Measurements from ENCODE around the gene FHIT.

Gene FHIT

GRCh38 chr3:59771768-59772181 lies 1479.5 kb downstream of the FHIT start:
- H3K4me3 ChIP-seq (ENCODE audit: low read depth, low read length) = no peak overlapping the region
- TF ChIP-seq CTCF (IDR thresholded peaks at IDR 0.05; ENCODE audit: low read depth, low read length, missing control alignments) = no peak
- in situ Hi-C loops (cut with HindIII; ENCODE audit: low sequenced_read_pairs) = no loop called here
- DNase-seq (ENCODE audit: low read depth) = peak; percentile 73

- DNase-seq (ENCODE audit: low read depth) = no peak
- no peak for TF ChIP-seq CTCF (IDR thresholded peaks at IDR 0.05; ENCODE audit: low read depth, low read length, missing control alignments)
- in situ Hi-C loops (cut with HindIII; ENCODE audit: low sequenced_read_pairs) = no loop called here
- H3K4me3 ChIP-seq (ENCODE audit: low read depth, low read length) = no peak overlapping the region
These were observed 1482.0 kb downstream of the FHIT start for GRCh38 chr3:59769127-59769750.

- TF ChIP-seq CTCF (IDR thresholded peaks at IDR 0.05; ENCODE audit: low read depth, low read length, missing control alignments) = no peak
- no peak overlapping the region for H3K4me3 ChIP-seq (ENCODE audit: low read depth, low read length)
- in situ Hi-C loops (cut with HindIII; ENCODE audit: low sequenced_read_pairs) = no loop called here
- DNase-seq (ENCODE audit: low read depth) = no peak
These were observed 1484.9 kb downstream of the FHIT start for GRCh38 chr3:59766200-59766872.

- DNase-seq (ENCODE audit: low read depth) = peak; percentile 24
- TF ChIP-seq CTCF (IDR thresholded peaks at IDR 0.05; ENCODE audit: low read depth, low read length, missing control alignments) = no peak
- no peak overlapping the region for H3K4me3 ChIP-seq (ENCODE audit: low read depth, low read length)
- in situ Hi-C loops (cut with HindIII; ENCODE audit: low sequenced_read_pairs) = no loop called here
These were observed 1487.1 kb downstream of the FHIT start for GRCh38 chr3:59764171-59764570.

GRCh38 chr3:59762941-59763340 lies 1488.3 kb downstream of the FHIT start:
- in situ Hi-C loops (cut with HindIII; ENCODE audit: low sequenced_read_pairs) = no loop called here
- no peak for TF ChIP-seq CTCF (IDR thresholded peaks at IDR 0.05; ENCODE audit: low read depth, low read length, missing control alignments)
- DNase-seq (ENCODE audit: low read depth) = no peak
- no peak overlapping the region for H3K4me3 ChIP-seq (ENCODE audit: low read depth, low read length)

- in situ Hi-C loops (cut with HindIII; ENCODE audit: low sequenced_read_pairs) = no loop called here
- DNase-seq (ENCODE audit: low read depth) = no peak
- TF ChIP-seq CTCF (IDR thresholded peaks at IDR 0.05; ENCODE audit: low read depth, low read length, missing control alignments) = no peak
- no peak overlapping the region for H3K4me3 ChIP-seq (ENCODE audit: low read depth, low read length)
These were observed 1491.8 kb downstream of the FHIT start for GRCh38 chr3:59759298-59760031.

Measured in astrocyte of the cerebellum (primary cell).